Colonic mucosa (tissue), 4 donors: ENCODE results near the gene AKR1E2. TPM values are rescaled to one million over a fixed set of nuclear protein-coding genes. Genes with fewer than 3 reads are reported as not detected.

Experiments used
- DNase-seq: peaks from one replicate; pipeline ENCODE4 v3.0.0-alpha.2; 2020
- H3K27ac ChIP-seq: fragments of 200-600 bp; one replicate; pipeline ENCODE4 v1.8.0; 2021
- H3K27me3 ChIP-seq: fragments of 200-600 bp; one replicate; pipeline ENCODE4 v1.8.0; 2021
- H3K36me3 ChIP-seq: fragments of 200-600 bp; one replicate; pipeline ENCODE4 v1.8.0; 2021
- H3K4me1 ChIP-seq: fragments of 200-600 bp; one replicate; pipeline ENCODE4 v1.8.0; 2021; ENCODE audit warnings: mild to moderate bottlenecking
- H3K4me3 ChIP-seq: fragments of 200-600 bp; one replicate; pipeline ENCODE4 v1.8.0; 2021
- H3K9ac ChIP-seq, 2 donors: one replicate each; pipeline ENCODE4 v1.7.0; 2013; ENCODE audit warnings: control low read depth in 2 of 2, low read depth in 2 of 2, low read length in 2 of 2
- H3K9me3 ChIP-seq: fragments of 200-600 bp; one replicate; pipeline ENCODE4 v1.8.0; 2021
- CTCF ChIP-seq: fragments of 200-600 bp; IDR thresholded peaks from one replicate; pipeline ENCODE4 v1.8.0; 2022; ENCODE audit warnings: antibody characterized with exemption, mild to moderate bottlenecking
- intact Hi-C: fragments of 100-400 bp; cut with DNase I; formaldehyde crosslinking; loops from one replicate; pipeline ENCODE4 v1.14.1; 2022
- total RNA-seq, 2 donors: library from RNA; stranded (reverse); fragmentation: NEBNext Ultra II Directional in 1 of 2; extraction: Animal tissue kit (Norgen Biotek cat#: 25700) in 1 of 2; gene quantifications; one replicate each; pipeline ENCODE4 v1.2.1, GENCODE V29; 2021
- donor health status: healthy.
- donor health status: DM: no; HTN: no; CAD: no.
- donor health status: DM: no; HTN: no; CAD: no.

AKR1E2 gene
- total RNA-seq = 10 to 100 TPM in 1 of 2 donors, 1 to 10 TPM in 1; 8.6 to 16.3 TPM

- H3K9ac ChIP-seq = peak within 1 kb of the TSS; percentile 31 to 51
- TF ChIP-seq CTCF = no peak
Measured at GRCh38 chr10:4825868-4826791, at the start of gene AKR1E2. Gene AKR1E2 (plus strand): TSS chr10:4826207. CDS start chr10:4826325, 118 bp downstream.

GRCh38 chr10:4776234-4776638 lies 49.8 kb upstream of the AKR1E2 start:
- H3K9me3 ChIP-seq = no peaks in the 10 kb centered on the region
- no peak overlapping the region for H3K9ac ChIP-seq
- intact Hi-C loops = no loop called here
- no peak for DNase-seq
- H3K4me1 ChIP-seq = no peaks in the 10 kb centered on the region
- no peak overlapping the region for H3K27ac ChIP-seq
- H3K27me3 ChIP-seq = no peaks in the 10 kb centered on the region
- TF ChIP-seq CTCF = no peak
- no peaks in the 10 kb centered on the region for H3K36me3 ChIP-seq
- no peak overlapping the region for H3K4me3 ChIP-seq

More at GRCh38 chr10:4825868-4826791, at the start of gene AKR1E2:
- H3K27me3 ChIP-seq = no peaks in the 10 kb centered on the region
- intact Hi-C loops = no loop called here
- peak within 1 kb of the TSS; percentile 82 for H3K4me3 ChIP-seq
- peak; percentile 84 for DNase-seq
- no peaks in the 10 kb centered on the region for H3K4me1 ChIP-seq
- peak within 1 kb of the TSS; percentile 93 for H3K27ac ChIP-seq
- H3K36me3 ChIP-seq = no peaks in the 10 kb centered on the region
- H3K9me3 ChIP-seq = no peaks in the 10 kb centered on the region

GRCh38 chr10:4778761-4779160 lies 47.2 kb upstream of the AKR1E2 start:
- DNase-seq = no peak
- Histone ChIP-seq H3K4me1 (no peaks in the 10 kb centered on the region), H3K27ac (no peak overlapping the region), H3K27me3 (no peaks in the 10 kb centered on the region), H3K4me3 (no peak overlapping the region), H3K9ac (no peak overlapping the region), H3K9me3 (no peaks in the 10 kb centered on the region), H3K36me3 (no peaks in the 10 kb centered on the region)
- TF ChIP-seq CTCF = no peak
- intact Hi-C loops = no loop called here

- no peak overlapping the region for H3K9ac ChIP-seq
- no peaks in the 10 kb centered on the region for H3K9me3 ChIP-seq
- H3K27me3 ChIP-seq = no peaks in the 10 kb centered on the region
- no peak for TF ChIP-seq CTCF
- no peak overlapping the region for H3K4me3 ChIP-seq
- intact Hi-C loops = no loop called here
- H3K36me3 ChIP-seq = no peaks in the 10 kb centered on the region
- H3K4me1 ChIP-seq = no peaks in the 10 kb centered on the region
- DNase-seq = no peak
- H3K27ac ChIP-seq = no peak overlapping the region
Measured at GRCh38 chr10:4780091-4780490, 45.9 kb upstream of the AKR1E2 start.

- DNase-seq = no peak
- no peak overlapping the region for H3K27ac ChIP-seq
Measured at GRCh38 chr10:4780782-4781181, 45.2 kb upstream of the AKR1E2 start.

More at GRCh38 chr10:4780782-4781181, 45.2 kb upstream of the AKR1E2 start:
- H3K27me3 ChIP-seq = no peaks in the 10 kb centered on the region
- H3K4me1 ChIP-seq = no peaks in the 10 kb centered on the region
- intact Hi-C loops = no loop called here
- no peaks in the 10 kb centered on the region for H3K9me3 ChIP-seq
- no peak overlapping the region for H3K4me3 ChIP-seq
- no peaks in the 10 kb centered on the region for H3K36me3 ChIP-seq
- H3K9ac ChIP-seq = no peak overlapping the region
- no peak for TF ChIP-seq CTCF
